Stimulated activated CD4-positive, alpha-beta T cell treated with anti-CD3 and anti-CD28 coated beads, Interleukin-1b, Interleukin-23, amount 100 ng/mL, for 1 hour (primary cell): Measurements from ENCODE around the gene PLAAT5.

ENCODE experiments used
- DNase-seq, 2 donors: peaks; one replicate each; pipeline ENCODE4 v3.0.0-alpha.2; 2020; ENCODE audit warnings: low read depth in 2 of 2

Gene PLAAT5

DNA sequence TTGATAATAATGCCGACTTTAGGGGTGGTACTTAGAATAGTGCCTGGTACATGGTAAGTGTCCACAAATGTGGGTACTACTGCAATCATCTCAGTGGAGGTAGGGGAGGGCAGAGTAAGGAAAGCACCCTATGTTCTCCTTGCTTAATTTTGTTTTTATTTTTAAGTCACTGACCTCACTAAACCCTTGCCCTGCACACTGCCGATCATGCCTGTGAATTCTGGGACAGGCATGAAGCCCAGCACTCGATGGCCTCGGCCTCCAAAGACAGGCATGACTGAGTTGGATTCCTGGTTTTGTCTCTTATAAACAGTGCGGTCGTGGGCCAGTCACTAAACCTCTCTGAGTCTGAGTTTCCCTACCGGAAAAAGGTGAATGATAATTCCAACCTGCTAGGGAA is 21.8 kb upstream of the PLAAT5 start:
- DNase-seq, result no peak

DNA sequence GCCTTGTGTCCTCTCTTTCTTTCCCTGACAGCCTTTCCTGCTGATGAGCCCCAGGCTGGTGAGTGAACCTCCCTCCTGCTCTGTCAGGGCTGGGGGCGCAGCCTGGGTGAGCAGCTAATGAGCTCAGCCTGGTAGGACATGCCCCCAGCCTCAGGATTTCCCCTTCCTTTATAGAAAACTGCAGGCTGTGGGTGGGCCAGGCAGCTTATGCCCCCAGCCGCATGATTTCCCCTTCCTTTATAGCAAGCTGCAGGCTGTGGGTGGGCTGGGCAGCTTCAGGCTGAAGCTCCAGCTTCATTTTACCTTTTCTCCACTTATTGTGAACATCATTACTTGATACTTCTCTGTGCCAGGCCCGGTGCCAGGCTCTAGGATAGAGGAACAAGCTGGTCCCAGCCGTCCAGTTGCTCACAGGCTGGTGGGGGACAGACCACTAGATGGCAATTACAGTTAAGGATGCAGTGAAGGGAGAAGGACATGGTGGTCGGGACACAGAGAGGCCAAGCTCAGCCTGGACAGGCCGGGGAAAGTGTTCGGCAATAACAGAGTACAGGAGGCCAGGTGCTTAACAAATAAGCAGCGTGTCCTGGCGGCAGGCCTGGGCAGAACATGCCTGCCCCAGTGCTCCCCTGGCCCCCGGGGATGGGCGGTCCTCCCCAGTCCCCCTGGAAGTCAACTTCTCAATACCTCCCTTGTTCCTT is 20.2 kb upstream of the PLAAT5 start:
- DNase-seq, result no peak

DNA sequence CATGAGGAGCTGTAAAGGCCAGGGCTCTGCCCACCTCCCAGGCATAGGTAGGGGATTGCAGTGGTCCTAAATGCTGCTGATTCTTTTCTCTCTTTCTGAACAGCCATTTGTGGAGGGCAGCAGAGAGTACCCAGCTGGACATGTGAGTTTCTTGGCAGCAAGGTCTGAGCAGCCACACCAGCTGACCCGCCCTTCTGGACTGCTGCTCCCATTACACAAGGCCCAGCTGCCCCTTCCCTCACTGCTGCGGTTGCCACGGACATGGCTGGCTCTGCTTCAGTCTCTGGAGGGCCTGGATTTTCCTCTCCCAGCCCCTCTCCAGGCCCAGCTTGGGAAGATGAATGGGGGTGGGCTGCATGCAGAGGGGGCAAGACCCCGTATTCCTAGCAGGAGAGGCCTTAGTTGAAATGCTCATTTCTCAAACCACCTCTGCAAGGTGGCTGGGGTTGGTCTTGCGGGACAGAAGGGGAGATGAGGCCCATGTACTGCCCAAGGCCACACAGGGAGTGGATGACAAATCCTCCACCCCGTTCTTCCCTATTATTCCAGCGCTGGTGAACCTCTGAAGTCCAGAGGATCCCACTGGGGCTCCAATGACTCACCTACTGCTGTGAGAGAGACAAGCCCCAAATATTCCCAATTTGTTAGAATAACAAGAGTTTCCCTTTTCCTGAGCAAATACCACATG is 19.5 kb upstream of the PLAAT5 start:
- no peak for DNase-seq

DNA sequence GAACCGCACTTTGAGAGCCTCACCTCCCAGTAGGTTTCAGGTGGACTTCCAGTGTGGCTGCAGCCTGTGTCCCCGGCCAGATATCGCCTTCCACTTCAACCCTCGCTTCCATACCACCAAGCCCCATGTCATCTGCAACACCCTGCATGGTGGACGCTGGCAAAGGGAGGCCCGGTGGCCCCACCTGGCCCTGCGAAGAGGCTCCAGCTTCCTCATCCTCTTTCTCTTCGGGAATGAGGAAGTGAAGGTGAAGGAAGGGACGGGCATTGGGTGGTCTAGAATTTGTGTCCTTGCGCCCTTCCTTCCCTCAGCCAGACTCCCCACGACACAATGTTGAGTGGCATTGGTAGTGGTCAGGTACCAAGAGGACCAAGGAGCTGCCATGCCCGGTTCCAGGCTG is 17.8 kb upstream of the PLAAT5 start:
- no peak for DNase-seq

DNA sequence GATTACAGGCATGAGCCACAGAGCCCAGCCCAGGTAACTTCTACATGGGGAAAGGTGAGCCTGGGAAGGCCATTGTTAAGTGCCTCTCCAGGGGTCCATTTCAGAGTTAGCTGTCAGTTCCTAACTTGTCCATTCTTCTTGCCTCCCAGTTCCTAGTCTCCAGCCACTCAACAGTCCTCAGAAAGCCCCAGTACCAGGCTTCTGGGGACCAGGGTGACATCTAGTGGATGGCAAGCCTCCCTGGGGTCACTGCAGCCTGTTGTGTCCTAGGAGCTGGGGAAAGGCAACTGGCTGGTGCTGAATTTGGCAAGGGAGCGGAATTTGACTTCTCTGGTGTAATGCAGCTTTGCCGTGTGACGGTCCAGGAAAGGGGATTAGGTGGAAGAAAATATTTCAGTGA is 17.0 kb upstream of the PLAAT5 start:
- DNase-seq, result no peak

DNA sequence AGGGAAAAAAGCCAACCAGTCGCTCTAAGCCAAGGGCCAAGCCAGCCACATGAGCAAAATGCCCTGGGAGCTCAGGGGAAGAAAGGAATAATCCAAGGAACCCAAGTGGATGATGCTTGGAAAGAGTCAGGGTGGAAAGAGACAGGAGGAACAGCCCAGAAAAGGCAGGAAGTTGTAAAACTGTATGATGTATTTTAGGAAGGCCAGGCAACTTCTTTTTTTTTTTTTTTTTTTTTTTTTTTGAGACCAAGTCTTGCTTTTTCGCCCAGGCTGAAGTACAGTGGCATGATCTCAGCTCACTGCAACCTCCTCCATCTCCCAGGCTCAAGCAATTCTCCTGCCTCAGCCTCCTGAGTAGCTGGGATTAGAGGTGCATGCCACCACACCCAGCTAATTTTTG is 16.5 kb upstream of the PLAAT5 start:
- no peak for DNase-seq

DNA sequence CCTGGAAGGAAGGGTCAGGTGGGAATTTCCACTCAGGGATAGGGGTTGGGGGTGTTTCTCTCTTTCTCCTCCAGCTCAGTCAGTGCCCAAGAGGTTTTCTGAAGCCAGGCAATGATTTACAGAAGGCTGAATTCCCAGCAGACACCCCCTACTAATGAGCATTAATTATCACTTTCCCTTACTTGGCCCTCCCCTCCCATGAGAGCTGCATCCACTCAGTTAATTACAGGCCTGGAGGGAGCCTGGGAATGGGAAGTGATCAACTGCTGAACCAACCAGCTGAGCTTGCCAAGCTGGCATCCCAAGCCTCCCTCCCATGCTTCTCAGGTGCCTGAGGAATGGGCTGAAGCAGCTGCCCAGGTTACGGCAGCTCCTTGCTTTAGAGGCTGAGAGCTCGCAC is 15.9 kb upstream of the PLAAT5 start:
- no peak for DNase-seq

DNA sequence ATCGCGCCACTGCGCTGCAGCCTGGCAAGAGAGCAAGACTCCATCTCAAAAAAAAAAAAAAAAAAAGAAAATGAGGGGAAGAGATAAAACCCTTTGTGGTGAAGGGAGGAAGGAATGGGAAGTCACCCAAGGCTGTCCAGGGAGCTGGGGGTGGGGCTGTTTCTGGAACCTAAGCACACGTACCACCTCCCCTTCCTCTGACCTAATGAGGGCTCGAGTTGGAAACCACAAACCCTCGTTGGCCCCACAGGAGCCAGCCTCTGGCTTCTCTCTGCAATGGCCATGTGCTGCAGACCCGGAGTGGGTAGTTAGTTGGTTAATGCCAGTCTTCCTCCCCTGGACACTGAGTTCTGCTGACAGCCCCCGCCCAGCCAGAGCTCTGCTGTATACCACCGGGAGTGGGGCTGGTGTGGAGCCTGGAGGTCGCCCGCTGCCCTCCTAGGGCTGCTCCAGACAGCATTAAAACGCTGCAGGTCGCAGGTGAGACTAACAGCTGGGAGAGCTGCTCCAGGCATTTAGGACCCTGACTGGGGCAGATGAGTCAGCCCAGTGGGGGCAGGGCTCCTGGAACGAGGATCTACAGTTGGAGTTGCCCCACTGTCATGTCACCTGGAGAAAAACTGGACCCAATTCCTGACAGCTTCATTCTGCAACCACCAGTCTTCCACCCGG is 15.0 kb upstream of the PLAAT5 start, which contains the start of gene LGALS12:
Gene LGALS12, plus strand, starts transcription at position 228 of the 672 bp plus-strand sequence. Its CDS starts 375 bp downstream, at position 603.
- no peak for DNase-seq

DNA sequence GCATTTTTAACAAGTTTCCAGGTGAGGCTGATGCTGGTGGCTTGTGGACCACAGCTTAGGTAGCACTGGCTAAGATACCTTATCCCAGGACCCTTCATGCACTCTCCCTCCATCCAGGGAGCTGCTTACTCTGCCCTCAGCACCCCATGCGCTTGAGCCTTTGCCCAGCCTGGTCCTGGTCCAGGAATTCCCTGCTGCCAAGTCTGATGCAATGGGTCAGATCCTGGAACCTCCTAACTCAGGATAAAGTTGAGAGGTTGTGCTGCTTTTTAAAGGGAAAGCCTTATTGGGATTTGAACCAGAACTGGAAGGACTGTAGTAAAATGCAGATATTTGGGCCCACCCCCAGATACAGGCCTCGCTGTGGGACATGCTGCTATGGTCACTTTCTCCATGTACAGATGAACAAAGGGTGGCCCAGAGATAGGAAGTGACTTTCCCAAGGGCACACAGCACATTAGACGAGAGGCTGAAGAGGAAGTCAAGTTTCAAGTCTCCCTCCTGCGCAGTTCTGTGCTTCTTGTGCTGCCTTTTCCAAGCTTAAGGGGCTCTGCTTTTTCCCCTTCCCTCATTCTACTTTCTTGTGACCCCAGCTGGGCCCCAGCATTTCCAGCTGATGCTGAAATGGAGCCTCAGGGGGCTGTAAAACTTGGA is 14.1 kb upstream of the PLAAT5 start:
- no peak for DNase-seq

DNA sequence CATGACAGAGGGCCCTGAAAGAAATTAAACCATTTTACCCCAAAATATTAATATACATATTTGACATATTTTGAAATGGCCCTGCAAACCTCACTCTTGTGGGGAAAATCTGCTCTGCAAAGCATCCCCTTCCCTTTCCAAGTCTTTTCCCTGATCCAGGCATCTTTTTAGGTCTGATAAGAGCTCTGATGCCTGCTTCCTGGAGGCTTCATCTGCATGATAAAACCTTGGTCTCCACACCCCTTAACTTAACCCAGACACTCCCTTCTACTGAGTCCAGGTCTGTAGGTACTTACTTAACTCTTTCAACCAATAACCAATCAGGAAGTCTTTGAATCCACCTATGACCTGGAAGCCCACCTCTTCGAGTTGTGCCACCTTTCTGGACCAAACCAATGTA is 13.1 kb upstream of the PLAAT5 start:
- no peak for DNase-seq

DNA sequence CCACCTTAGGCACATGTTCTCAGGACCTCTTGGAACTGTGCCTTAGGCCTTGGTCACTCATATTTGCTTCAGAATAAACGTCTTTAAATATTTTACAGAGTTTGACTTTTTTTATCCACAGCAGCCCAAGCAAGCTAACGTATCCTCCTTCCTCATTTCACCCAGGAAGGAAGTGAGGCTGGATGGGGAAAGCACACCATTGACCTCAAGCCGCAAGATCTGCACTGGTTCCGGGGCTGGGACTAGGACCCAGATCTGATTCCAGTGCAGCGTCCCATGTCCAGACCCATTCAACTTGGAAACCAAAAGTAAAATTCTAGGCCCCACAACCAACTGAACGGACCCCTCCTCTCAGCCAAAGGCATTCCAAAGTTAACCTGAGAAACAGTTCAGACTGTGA is 12.5 kb upstream of the PLAAT5 start:
- DNase-seq, result no peak

DNA sequence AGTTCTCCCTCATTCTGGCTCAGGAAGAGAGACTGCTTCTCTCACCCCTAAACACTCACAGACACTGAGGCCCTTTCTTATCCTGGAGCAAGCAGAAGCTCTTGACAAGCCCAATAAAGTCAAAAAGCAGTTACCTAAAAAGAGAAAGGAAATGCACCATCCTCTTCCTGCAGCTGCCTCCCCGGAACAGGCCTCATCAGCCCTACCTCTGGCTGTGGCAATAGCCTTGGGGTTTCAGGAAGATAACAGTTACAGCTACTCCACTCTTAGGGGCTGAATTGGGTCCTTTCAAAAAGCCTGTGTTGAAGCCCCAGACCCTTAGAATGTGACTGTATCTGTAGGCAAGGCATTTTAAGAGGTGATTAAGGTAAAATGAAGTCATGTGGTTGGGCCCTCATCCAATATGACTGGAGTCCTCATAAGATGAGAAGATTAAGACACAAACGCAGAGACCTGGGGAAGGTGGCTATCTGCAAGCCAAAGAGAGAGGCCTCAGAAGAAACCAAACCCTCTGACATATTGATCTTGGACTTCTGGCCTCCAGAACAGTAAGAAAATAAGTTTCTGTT is 11.4 kb upstream of the PLAAT5 start:
- no peak for DNase-seq

DNA sequence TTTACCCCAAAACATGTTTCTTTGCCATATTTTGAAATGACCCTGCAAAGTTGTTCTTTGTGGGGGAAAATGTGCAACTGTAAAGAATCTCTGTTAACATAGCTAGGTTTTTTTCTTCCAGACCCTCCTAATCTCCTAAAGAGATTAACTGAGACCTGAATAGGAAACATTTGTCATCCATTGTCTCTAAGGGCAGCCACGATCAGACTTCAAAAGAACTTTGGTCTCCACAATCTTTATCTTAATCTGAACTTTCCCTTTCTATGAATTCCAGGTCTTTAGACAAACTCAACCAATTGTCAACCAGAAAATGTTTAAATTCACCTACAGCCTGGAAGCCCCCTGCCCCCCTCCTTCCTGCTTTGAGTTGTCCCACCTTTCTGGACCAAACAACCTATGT is 10.3 kb upstream of the PLAAT5 start:
- no peak for DNase-seq

DNA sequence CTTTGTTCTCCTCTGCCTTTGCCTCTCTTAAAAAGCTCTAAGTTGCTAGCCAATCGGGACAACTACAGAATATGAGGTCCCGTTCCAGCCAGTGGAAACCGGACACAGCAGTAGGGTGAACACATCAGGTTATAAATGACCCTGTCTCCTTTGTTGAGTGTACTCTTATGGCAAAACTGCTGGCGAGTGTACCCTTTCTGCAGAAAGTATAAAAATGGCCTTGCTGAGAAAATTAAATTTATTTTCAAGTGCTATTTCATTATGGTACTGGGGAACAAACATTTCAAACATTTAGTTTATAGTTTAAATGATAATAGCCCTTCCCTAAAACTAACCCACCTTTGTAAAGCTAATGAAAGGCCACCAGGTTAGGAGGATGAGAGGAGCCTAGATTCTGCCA is 8.9 kb upstream of the PLAAT5 start:
- DNase-seq, result no peak

DNA sequence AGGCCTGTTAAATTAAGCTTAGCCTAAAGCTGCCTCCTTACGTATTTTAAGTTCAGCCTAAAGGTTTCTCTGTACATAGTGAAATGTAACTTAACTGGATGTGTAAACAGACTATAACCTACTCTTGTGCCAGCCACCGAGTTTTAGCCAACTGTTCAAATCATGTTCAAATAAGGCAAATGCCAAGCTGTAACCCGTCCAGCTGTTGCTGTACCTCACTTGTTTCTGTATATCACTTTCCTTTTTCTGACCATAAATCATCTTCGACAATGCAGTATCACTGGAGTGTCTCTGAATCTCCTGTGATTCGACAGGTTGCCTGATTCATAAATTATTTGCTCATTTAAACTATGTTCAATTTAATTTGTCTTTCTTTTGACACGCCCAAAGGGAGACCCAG is 4.0 kb upstream of the PLAAT5 start:
- DNase-seq, result no peak

DNA sequence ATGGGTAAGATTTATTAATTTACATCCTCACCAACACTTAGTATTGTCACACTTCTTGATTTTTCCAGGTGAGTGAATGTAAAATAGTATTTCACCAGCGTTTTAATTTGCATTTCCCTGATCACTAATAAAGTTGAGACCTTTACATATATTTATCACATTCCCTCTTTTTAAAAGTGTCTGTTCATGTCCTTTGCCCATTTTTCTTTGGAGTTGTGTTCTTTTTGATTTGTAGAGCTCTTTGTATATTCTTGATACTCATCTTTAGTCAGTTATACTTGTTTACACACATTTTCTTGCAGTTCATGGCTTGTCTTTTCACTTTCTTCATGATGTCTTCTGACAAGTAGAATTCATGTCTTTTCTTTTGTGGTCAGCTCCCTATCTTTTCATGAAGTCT is 2.2 kb upstream of the PLAAT5 start:
- DNase-seq, result no peak

DNA sequence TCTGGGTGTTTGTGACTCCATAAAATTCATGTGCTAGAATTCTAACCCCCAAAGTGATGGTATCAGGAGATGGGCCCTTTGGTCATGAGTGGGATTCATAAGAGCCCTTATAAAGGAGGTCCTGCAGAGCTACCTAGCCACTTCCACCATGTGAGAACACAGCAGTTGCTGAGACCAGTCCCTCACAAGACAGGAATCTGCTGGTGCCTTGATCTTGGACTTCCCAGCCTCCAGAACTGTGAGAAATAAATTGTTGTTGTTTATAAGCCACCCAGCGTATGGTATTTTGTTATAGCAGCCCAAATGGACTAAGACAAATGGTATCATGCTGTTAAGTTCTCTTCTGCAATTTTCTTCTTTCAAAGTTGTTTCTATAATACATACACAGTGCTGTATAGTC is 1.5 kb upstream of the PLAAT5 start:
- DNase-seq, result no peak

DNA sequence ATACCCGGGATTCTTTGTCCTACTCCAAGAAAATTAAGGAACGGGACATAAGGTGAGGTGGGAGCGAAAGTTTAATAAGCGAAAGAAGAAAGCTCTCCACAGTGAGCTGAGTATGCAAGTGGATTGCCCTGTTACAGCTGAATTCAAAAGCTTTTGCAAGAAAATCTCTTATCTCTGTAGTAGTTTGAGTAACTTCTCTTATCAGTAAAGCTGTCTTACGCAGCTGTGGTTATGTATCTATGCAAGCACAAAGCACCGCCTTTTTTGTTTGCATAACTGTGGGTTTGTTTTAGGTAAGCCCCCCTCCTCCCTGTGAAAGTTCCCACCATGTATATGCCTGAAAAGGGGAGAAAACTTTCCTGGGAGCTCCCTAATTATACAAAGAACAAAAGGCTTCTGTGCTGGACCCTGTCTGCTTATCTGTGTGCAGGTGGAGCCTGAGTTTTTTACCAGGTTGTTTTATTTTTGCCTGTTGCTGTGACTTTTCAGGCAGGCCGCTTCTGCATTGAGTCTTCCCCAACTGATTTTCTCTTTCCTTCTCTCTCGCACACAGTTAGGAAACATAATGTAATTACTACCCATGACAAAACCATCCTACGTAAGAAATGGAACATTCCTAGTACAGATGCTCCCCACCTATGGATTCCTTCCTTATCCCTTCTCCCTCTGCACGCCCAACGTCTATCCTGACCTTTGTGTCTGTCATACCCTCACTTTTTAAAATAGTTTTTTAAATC is 837 bp upstream of the PLAAT5 start:
- DNase-seq, result no peak

DNA sequence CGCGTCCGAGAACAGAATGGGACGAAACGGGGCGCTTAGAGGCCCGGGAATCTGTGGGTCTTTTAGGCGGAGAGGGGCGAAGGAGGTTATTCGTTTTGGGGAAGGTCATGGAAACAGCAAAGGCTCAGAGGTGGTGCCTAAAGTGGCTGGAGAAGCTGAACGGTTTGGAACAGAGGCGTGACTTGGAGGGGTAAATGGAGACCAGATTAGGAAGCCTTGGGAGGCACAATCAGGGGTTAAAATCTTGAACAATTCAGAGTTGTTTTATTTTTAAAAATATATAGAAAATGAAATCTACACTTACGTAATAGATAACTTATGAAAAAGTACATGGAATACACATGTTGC is 247 bp upstream of the PLAAT5 start:
- no peak for DNase-seq

DNA sequence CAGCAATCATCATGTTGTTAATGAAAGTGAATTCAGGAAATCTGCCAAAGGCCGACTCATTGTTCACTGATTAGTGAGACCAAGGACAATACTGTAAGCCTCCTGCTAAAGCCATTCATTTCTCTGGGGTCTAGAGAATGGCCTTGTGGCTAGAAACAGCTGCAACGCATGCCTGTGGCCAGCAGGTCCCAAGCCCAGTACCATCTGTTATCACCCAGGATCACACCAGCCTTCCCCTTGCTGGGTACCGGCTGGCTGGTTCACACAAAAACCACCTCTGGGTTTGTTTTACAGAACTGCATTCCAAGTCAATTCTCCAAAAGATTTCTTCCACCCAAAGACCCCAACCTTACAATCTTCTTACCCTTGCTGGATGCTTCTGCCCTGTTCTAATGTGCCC is 1.1 kb downstream of the PLAAT5 start:
- DNase-seq, result no peak

DNA sequence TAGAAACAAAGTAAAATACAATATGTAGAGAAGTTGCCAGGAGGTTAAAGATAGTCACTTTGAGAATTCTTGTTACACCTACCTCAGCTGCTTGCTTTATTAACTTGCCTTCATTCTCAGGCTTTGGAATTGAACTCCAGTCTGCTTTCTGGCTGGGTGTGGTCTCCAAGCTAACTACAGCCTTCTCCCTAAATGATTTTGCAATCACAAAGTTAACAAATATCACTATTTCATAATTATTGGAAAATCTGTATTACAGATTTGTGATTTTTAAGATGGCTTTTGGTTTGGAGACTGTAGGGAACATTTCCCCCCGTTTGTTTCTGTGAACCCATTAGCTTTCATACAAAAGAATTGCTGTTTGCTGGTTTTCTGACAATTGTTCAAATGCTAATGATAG is 2.2 kb downstream of the PLAAT5 start:
- DNase-seq, result no peak

DNA sequence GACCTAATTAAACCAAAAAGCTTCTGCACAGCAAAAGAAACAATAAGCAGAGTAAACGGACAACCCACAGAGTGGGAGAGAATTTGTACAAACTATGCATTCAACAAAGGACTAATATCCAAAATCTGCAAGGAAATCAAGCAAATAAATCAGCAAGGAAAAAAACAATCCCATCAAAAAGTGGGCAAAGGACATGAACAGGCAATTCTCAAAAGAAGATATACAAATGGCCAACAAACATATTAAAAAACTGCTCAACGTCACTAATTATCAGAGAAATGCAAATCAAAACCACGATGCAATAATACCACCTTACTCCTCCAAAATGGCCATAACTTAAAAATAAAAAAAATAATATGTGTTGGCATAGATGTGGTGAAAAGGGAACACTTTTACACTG is 5.2 kb downstream of the PLAAT5 start:
- DNase-seq, result no peak
